ENCODE measurements around the gene NRBF2. TPM values are rescaled to one million over a fixed set of nuclear protein-coding genes. Genes with fewer than 3 reads are reported as not detected.

NRBF2 gene
- total and polyA plus RNA-seq, 2 donors (not counting 1 experiment from before 2014, with no cell fraction given) = 8.3 to 24.6 TPM

- CTCF ChIA-PET = interaction anchor here (1.5 to 16.5 kb wide), 5 partner anchors 12 to 731 kb away, joined by 4 to 453 read pairs (median 65); no protein-coding TSS in a partner anchor
- intact Hi-C loops (cut with micrococcal nuclease) = loop anchor here (5.0 kb wide), 1 partner anchor 38 kb away; no protein-coding TSS in a partner anchor
- Histone ChIP-seq H4K20me1 (ENCODE audit: control insufficient read depth, insufficient read depth, low read length, poor library complexity, severe bottlenecking) (peaks cover 15% of the 10 kb centered on the region), H3K36me3 (replicated peaks in 1 of 2; ENCODE audit: control extremely low read depth in 1 of 2, control insufficient read depth in 1 of 2, extremely low read depth in 1 of 2, insufficient read depth in 2 of 2, low read length in 1 of 2) (peaks cover 14 to 69% of the 10 kb centered on the region in 2 experiments), H3K9me3 (ENCODE audit: control extremely low read depth in 1 of 3, control insufficient read depth in 2 of 3, insufficient read depth in 1 of 3, low read length in 2 of 3) (no peaks in the 10 kb centered on the region), H3K4me3 (ENCODE audit: control extremely low read depth in 1 of 5, extremely low read depth in 1 of 5, insufficient read depth in 1 of 5, low read depth in 2 of 5, low read length in 4 of 5) (no peak overlapping the region), H3K27ac (ENCODE audit: low read length in 2 of 2) (peak overlapping the region in 1 of 2 donors; percentile 42), H3K27me3 (replicated peaks in 1 of 4; ENCODE audit: control extremely low read depth in 1 of 4, control insufficient read depth in 3 of 4, insufficient read depth in 4 of 4, low read length in 3 of 4) (no peaks in the 10 kb centered on the region), H3K9ac (ENCODE audit: low read length) (no peak overlapping the region), H2AFZ (ENCODE audit: insufficient read depth, low read depth, low read length, poor library complexity, severe bottlenecking) (no peak overlapping the region), H3K79me2 (ENCODE audit: control insufficient read depth, insufficient read depth, low read length) (peaks cover 11% of the 10 kb centered on the region), H3K4me1 (ENCODE audit: control insufficient read depth in 2 of 2, insufficient read depth in 2 of 2, low read length in 2 of 2) (peaks cover 12% of the 10 kb centered on the region in 2 donors), H3K4me2 (replicated peaks; ENCODE audit: low read depth, low read length, poor library complexity, severe bottlenecking) (no peak overlapping the region)
- DNase-seq = no peak
- H3K27ac Mint-ChIP-seq = peak overlapping the region; percentile 60
- H3K27me3 Mint-ChIP-seq = no peaks in the 10 kb centered on the region
- TF ChIP-seq EZH2 (IDR thresholded peaks at IDR 0.05; ENCODE audit: borderline replicate concordance, insufficient read depth, low read depth, low read length, poor library complexity, severe bottlenecking) (no peak), CTCF (IDR thresholded peaks at IDR 0.05) (no peak)
- POLR2A ChIA-PET = no interaction called here
- no peak for ATAC-seq (ENCODE audit: low read depth)
- no peak overlapping the region for H3K4me3 Mint-ChIP-seq
- 90% methylated on average over 1 of the region's 2 CpGs for WGBS (ENCODE audit: insufficient coverage)
- peaks cover 18% of the 10 kb centered on the region for H3K4me1 Mint-ChIP-seq
- H3K9me3 Mint-ChIP-seq (ENCODE audit: insufficient read depth) = no peaks in the 10 kb centered on the region
Observed at GRCh38 chr10:63168821-63169462, 35.8 kb downstream of the NRBF2 start.

- Histone ChIP-seq H3K27me3 (replicated peaks in 1 of 4; ENCODE audit: control extremely low read depth in 1 of 4, control insufficient read depth in 3 of 4, insufficient read depth in 4 of 4, low read length in 3 of 4) (no peaks in the 10 kb centered on the region), H4K20me1 (ENCODE audit: control insufficient read depth, insufficient read depth, low read length, poor library complexity, severe bottlenecking) (peaks cover 15% of the 10 kb centered on the region), H3K27ac (ENCODE audit: low read length in 2 of 2) (peak overlapping the region in 1 of 2 donors; percentile 42), H2AFZ (ENCODE audit: insufficient read depth, low read depth, low read length, poor library complexity, severe bottlenecking) (no peak overlapping the region), H3K4me1 (ENCODE audit: control insufficient read depth in 2 of 2, insufficient read depth in 2 of 2, low read length in 2 of 2) (peaks cover 16 to 19% of the 10 kb centered on the region in 2 donors), H3K4me2 (replicated peaks; ENCODE audit: low read depth, low read length, poor library complexity, severe bottlenecking) (no peak overlapping the region), H3K79me2 (ENCODE audit: control insufficient read depth, insufficient read depth, low read length) (peaks cover 11% of the 10 kb centered on the region), H3K9me3 (ENCODE audit: control extremely low read depth in 1 of 3, control insufficient read depth in 2 of 3, insufficient read depth in 1 of 3, low read length in 2 of 3) (no peaks in the 10 kb centered on the region), H3K4me3 (ENCODE audit: control extremely low read depth in 1 of 5, extremely low read depth in 1 of 5, insufficient read depth in 1 of 5, low read depth in 2 of 5, low read length in 4 of 5) (no peak overlapping the region), H3K9ac (ENCODE audit: low read length) (no peak overlapping the region), H3K36me3 (replicated peaks in 1 of 2; ENCODE audit: control extremely low read depth in 1 of 2, control insufficient read depth in 1 of 2, extremely low read depth in 1 of 2, insufficient read depth in 2 of 2, low read length in 1 of 2) (peaks cover 13 to 64% of the 10 kb centered on the region in 2 experiments)
- Mint-ChIP-seq H3K27ac (no peak overlapping the region), H3K9me3 (ENCODE audit: insufficient read depth) (no peaks in the 10 kb centered on the region), H3K4me3 (no peak overlapping the region), H3K27me3 (no peaks in the 10 kb centered on the region), H3K4me1 (peaks cover 25% of the 10 kb centered on the region)
- WGBS (ENCODE audit: insufficient coverage) = no CpG with 5 or more reads among the region's 2 CpGs
- ATAC-seq (ENCODE audit: low read depth) (no peak), DNase-seq (no peak)
- intact Hi-C loops (cut with micrococcal nuclease) = loop anchor here (5.0 kb wide), 2 partner anchors 38 to 98 kb away; no protein-coding TSS in a partner anchor
- ChIA-PET CTCF (interaction anchor here (1.9 to 16.5 kb wide), 4 partner anchors 12 to 549 kb away, joined by 4 to 453 read pairs (median 68); no protein-coding TSS in a partner anchor), POLR2A (no interaction called here)
- TF ChIP-seq EZH2 (IDR thresholded peaks at IDR 0.05; ENCODE audit: borderline replicate concordance, insufficient read depth, low read depth, low read length, poor library complexity, severe bottlenecking) = no peak
- no peak for TF ChIP-seq CTCF (IDR thresholded peaks at IDR 0.05)
Observed at GRCh38 chr10:63169624-63170023, 36.5 kb downstream of the NRBF2 start.
